SK-N-SH treated with all-trans-retinoic acid at 6 μM for 48 hours (cell line): ENCODE results near the gene GPR42.

ENCODE experiments used
- ATAC-seq: fragments of 200-7000 bp; cut with Tn5 transposase; 3 replicates; pipeline ENCODE4 v1.9.1; 2020; ENCODE audit warnings: mild to moderate bottlenecking, moderate library complexity
- ARNTL ChIP-seq: fragments of 450-650 bp; formaldehyde crosslinking; IDR thresholded peaks from 2 replicates; pipeline ENCODE4 v1.5.0; 2020; ENCODE audit warnings: low read depth, mild to moderate bottlenecking, moderate library complexity, borderline replicate concordance
- CREB5 ChIP-seq: fragments of 250-450 bp; sonication (Bioruptor Pico); IDR thresholded peaks from 2 replicates; pipeline ENCODE4 v1.5.1; 2020; ENCODE audit warnings: low read depth, mild to moderate bottlenecking, moderate library complexity
- CSDC2 ChIP-seq: fragments of 250-450 bp; sonication (Bioruptor Pico); IDR thresholded peaks from 2 replicates; pipeline ENCODE4 v1.5.0; 2020; ENCODE audit warnings: mild to moderate bottlenecking, moderate library complexity
- CSRNP3 ChIP-seq: fragments of 250-450 bp; sonication (Bioruptor Pico); IDR thresholded peaks from 2 replicates; pipeline ENCODE4 v1.5.1; 2021; ENCODE audit warnings: mild to moderate bottlenecking, moderate library complexity
- GLIS3 ChIP-seq: fragments of 250-450 bp; sonication (Bioruptor Pico); IDR thresholded peaks from 2 replicates; pipeline ENCODE4 v1.5.0; 2020; ENCODE audit warnings: mild to moderate bottlenecking, moderate library complexity
- OSR1 ChIP-seq: fragments of 250-450 bp; sonication (Bioruptor Pico); IDR thresholded peaks from 2 replicates; pipeline ENCODE4 v1.8.0; 2022; ENCODE audit warnings: moderate library complexity, mild to moderate bottlenecking, inconsistent platforms
- PATZ1 ChIP-seq: fragments of 250-450 bp; sonication (Bioruptor Pico); IDR thresholded peaks from 2 replicates; pipeline ENCODE4 v1.8.0; 2020; ENCODE audit warnings: mild to moderate bottlenecking, moderate library complexity, borderline replicate concordance
- POU6F1 ChIP-seq: fragments of 250-450 bp; sonication (Bioruptor Pico); IDR thresholded peaks from 2 replicates; pipeline ENCODE4 v1.8.0; 2021; ENCODE audit warnings: low read depth, mild to moderate bottlenecking, moderate library complexity, borderline replicate concordance
- PPARA ChIP-seq: fragments of 250-450 bp; sonication (Bioruptor Pico); IDR thresholded peaks from 2 replicates; pipeline ENCODE4 v1.5.0; 2020; ENCODE audit warnings: mild to moderate bottlenecking, borderline replicate concordance
- TOX ChIP-seq: fragments of 250-450 bp; sonication (Bioruptor Pico); IDR thresholded peaks from 2 replicates; pipeline ENCODE4 v1.8.0; 2021; ENCODE audit warnings: mild to moderate bottlenecking, moderate library complexity, borderline replicate concordance
- TSHZ2 ChIP-seq: fragments of 250-450 bp; sonication (Bioruptor Pico); IDR thresholded peaks from 2 replicates; pipeline ENCODE4 v1.5.0; 2020; ENCODE audit warnings: mild to moderate bottlenecking, moderate library complexity
- ZC3H10 ChIP-seq: fragments of 250-450 bp; sonication (Bioruptor Pico); IDR thresholded peaks from 2 replicates; pipeline ENCODE4 v1.5.1; 2021; ENCODE audit warnings: mild to moderate bottlenecking, moderate library complexity
- ZFP3 ChIP-seq: fragments of 250-450 bp; sonication (Bioruptor Pico); IDR thresholded peaks from 2 replicates; pipeline ENCODE4 v1.5.0; 2020; ENCODE audit warnings: mild to moderate bottlenecking, moderate library complexity
- ZNF8 ChIP-seq: fragments of 450-650 bp; formaldehyde crosslinking; IDR thresholded peaks from 2 replicates; pipeline ENCODE4 v1.5.0; 2020; ENCODE audit warnings: mild to moderate bottlenecking, moderate library complexity

The GPR42 gene

GRCh38 chr19:35388277-35389054, 17.6 kb downstream of the GPR42 start:
- no peak for ATAC-seq
- no peak for TF ChIP-seq ZNF8 (CRISPR knock-in tag)
- no peak for TF ChIP-seq TOX
- TF ChIP-seq GLIS3 (CRISPR knock-in tag) = no peak
- TF ChIP-seq ZFP3 (CRISPR knock-in tag) = no peak
- no peak for TF ChIP-seq CSDC2
- no peak for TF ChIP-seq POU6F1 (CRISPR knock-in tag)
- TF ChIP-seq CREB5 = no peak
- TF ChIP-seq ZC3H10 = no peak
- no peak for TF ChIP-seq OSR1
- no peak for TF ChIP-seq TSHZ2 (CRISPR knock-in tag)
- no peak for TF ChIP-seq PPARA (CRISPR knock-in tag)
- no peak for TF ChIP-seq CSRNP3 (CRISPR knock-in tag)

- no peak for ATAC-seq
- TF ChIP-seq POU6F1 (CRISPR knock-in tag) = no peak
- no peak for TF ChIP-seq ARNTL (CRISPR knock-in tag)
- no peak for TF ChIP-seq TSHZ2 (CRISPR knock-in tag)
- no peak for TF ChIP-seq PATZ1 (CRISPR knock-in tag)
- TF ChIP-seq GLIS3 (CRISPR knock-in tag) = no peak
- TF ChIP-seq CREB5 = no peak
- TF ChIP-seq, all 23 proteins: peak for 0
Observed at GRCh38 chr19:35389192-35389861, 18.5 kb downstream of the GPR42 start.
